BLaER1 treated with 17β-estradiol and CSF1 and Interleukin-3, amounts not matched to agents 10 nM and 100 nM (cell line): Measurements from ENCODE around the gene PIAS4.

Experiments used
- H3K27ac ChIP-seq, 11 experiments: shearing (Covaris generic); formaldehyde crosslinking; 2 replicates each; pipeline ENCODE4 v1.8.1; 2022
- H3K27me3 ChIP-seq, 11 experiments: shearing (Covaris generic); formaldehyde crosslinking; 2 replicates each; pipeline ENCODE4 v1.8.1; 2022
- H3K36me3 ChIP-seq, 11 experiments: shearing (Covaris generic); formaldehyde crosslinking; 2 replicates each; pipeline ENCODE4 v1.8.1; 2022
- H3K4me1 ChIP-seq, 10 experiments: shearing (Covaris generic); formaldehyde crosslinking; 2 replicates each; pipeline ENCODE4 v1.8.1; 2022
- H3K4me2 ChIP-seq, 11 experiments: shearing (Covaris generic); formaldehyde crosslinking; 2 replicates each; pipeline ENCODE4 v1.8.1; 2022
- H3K4me3 ChIP-seq, 10 experiments: shearing (Covaris generic); formaldehyde crosslinking; 2 replicates each; pipeline ENCODE4 v1.8.1; 2022
- H3K9ac ChIP-seq, 11 experiments: shearing (Covaris generic); formaldehyde crosslinking; 2 replicates each; pipeline ENCODE4 v1.8.1; 2022
- H3K9me3 ChIP-seq, 11 experiments: shearing (Covaris generic); formaldehyde crosslinking; replicated peaks in 1 of 11; 2 replicates each; pipeline ENCODE4 v1.8.1; 2022
- H4K20me1 ChIP-seq, 11 experiments: shearing (Covaris generic); formaldehyde crosslinking; 2 replicates each; pipeline ENCODE4 v1.8.1; 2022
- Cebpa-rat ChIP-seq, 11 experiments: shearing (Covaris generic); IDR thresholded peaks; 2 replicates each; pipeline ENCODE4 v1.8.1; 2022

The PIAS4 gene

GRCh38 chr19:4032436-4032835 is 24.9 kb downstream of the PIAS4 start:
- peaks cover 0 to 18% (median 15%) of the 10 kb centered on the region in 11 experiments; a peak in 14 of 22 replicates for H3K9me3 ChIP-seq
- no peak overlapping the region for H3K27ac ChIP-seq
- 0 out of 22 replicates have a peak overlapping the region, but pooled peaks of 2 of the 11 experiments have one; percentile 10 to 13 for H3K9ac ChIP-seq
- H4K20me1 ChIP-seq = peaks cover 0 to 78% (median 43%) of the 10 kb centered on the region in 11 experiments; a peak in 18 of 22 replicates
- no peaks in the 10 kb centered on the region for H3K27me3 ChIP-seq
- no peaks in the 10 kb centered on the region; a peak in 1 of 20 replicates for H3K4me1 ChIP-seq
- H3K4me2 ChIP-seq = no peak overlapping the region
- H3K4me3 ChIP-seq = no peak overlapping the region
- no peak for TF ChIP-seq Cebpa-rat (IDR thresholded peaks at IDR 0.05)
- peaks cover 74 to 97% (median 86%) of the 10 kb centered on the region in 11 experiments for H3K36me3 ChIP-seq

- no peak for TF ChIP-seq Cebpa-rat (IDR thresholded peaks at IDR 0.05)
- Histone ChIP-seq H3K4me1 (no peaks in the 10 kb centered on the region; a peak in 1 of 20 replicates), H4K20me1 (peaks cover 0 to 80% (median 49%) of the 10 kb centered on the region in 11 experiments; a peak in 17 of 22 replicates), H3K9ac (no peak overlapping the region), H3K27me3 (no peaks in the 10 kb centered on the region), H3K36me3 (peaks cover 80 to 97% (median 90%) of the 10 kb centered on the region in 11 experiments), H3K4me2 (no peak overlapping the region), H3K4me3 (no peak overlapping the region), H3K27ac (no peak overlapping the region), H3K9me3 (peaks cover 0 to 18% (median 15%) of the 10 kb centered on the region in 11 experiments; a peak in 14 of 22 replicates)
Observed at GRCh38 chr19:4033028-4033956, 25.8 kb downstream of the PIAS4 start.

GRCh38 chr19:4034048-4035017 is 26.8 kb downstream of the PIAS4 start:
- no peak for TF ChIP-seq Cebpa-rat (IDR thresholded peaks at IDR 0.05)
- Histone ChIP-seq H3K27me3 (no peaks in the 10 kb centered on the region), H3K4me3 (no peak overlapping the region), H3K36me3 (peaks cover 77 to 97% (median 86%) of the 10 kb centered on the region in 11 experiments), H3K4me1 (no peaks in the 10 kb centered on the region; a peak in 1 of 20 replicates), H3K9me3 (peaks cover 0 to 18% (median 15%) of the 10 kb centered on the region in 11 experiments; a peak in 14 of 22 replicates), H3K27ac (peak overlapping the region in 2 of 11 experiments; percentile 5 to 23; a peak in 1 of 22 replicates), H4K20me1 (peaks cover 9 to 84% (median 58%) of the 10 kb centered on the region in 11 experiments; a peak in 21 of 22 replicates), H3K9ac (peak overlapping the region in 2 of 11 experiments; percentile 1 to 43; a peak in 3 of 22 replicates), H3K4me2 (no peak overlapping the region)

- peaks cover 74 to 89% (median 82%) of the 10 kb centered on the region in 11 experiments for H3K36me3 ChIP-seq
- H3K4me1 ChIP-seq = no peaks in the 10 kb centered on the region; a peak in 1 of 20 replicates
- peak overlapping the region in 2 of 11 experiments; percentile 1 to 43; a peak in 2 of 22 replicates for H3K9ac ChIP-seq
Observed at GRCh38 chr19:4035018-4035566, 27.6 kb downstream of the PIAS4 start.

GRCh38 chr19:4035582-4035981 is 28.0 kb downstream of the PIAS4 start:
- Histone ChIP-seq H3K4me1 (no peaks in the 10 kb centered on the region; a peak in 1 of 20 replicates), H3K9ac (no peak overlapping the region), H3K27me3 (no peaks in the 10 kb centered on the region), H4K20me1 (peaks cover 20 to 92% (median 68%) of the 10 kb centered on the region in 11 experiments), H3K4me2 (no peak overlapping the region), H3K36me3 (peaks cover 74 to 87% (median 80%) of the 10 kb centered on the region in 11 experiments), H3K4me3 (no peak overlapping the region), H3K27ac (no peak overlapping the region), H3K9me3 (peaks cover 0 to 18% (median 15%) of the 10 kb centered on the region in 11 experiments; a peak in 14 of 22 replicates)
- no peak for TF ChIP-seq Cebpa-rat (IDR thresholded peaks at IDR 0.05)

More at GRCh38 chr19:4035018-4035566, 27.6 kb downstream of the PIAS4 start:
- Histone ChIP-seq H3K4me3 (no peak overlapping the region), H3K27me3 (no peaks in the 10 kb centered on the region), H3K9me3 (peaks cover 0 to 18% (median 15%) of the 10 kb centered on the region in 11 experiments; a peak in 14 of 22 replicates), H3K4me2 (no peak overlapping the region), H4K20me1 (peaks cover 17 to 89% (median 63%) of the 10 kb centered on the region in 11 experiments), H3K27ac (peak overlapping the region in 1 of 11 experiments; percentile 5; a peak in 1 of 22 replicates)
- TF ChIP-seq Cebpa-rat (IDR thresholded peaks at IDR 0.05) = no peak

GRCh38 chr19:4036576-4037300 is 29.2 kb downstream of the PIAS4 start:
- TF ChIP-seq Cebpa-rat (IDR thresholded peaks at IDR 0.05) = no peak
- H3K9me3 ChIP-seq = peaks cover 0 to 18% (median 15%) of the 10 kb centered on the region in 11 experiments; a peak in 14 of 22 replicates
- no peak overlapping the region for H3K9ac ChIP-seq
- no peak overlapping the region for H3K4me2 ChIP-seq
- peaks cover 70 to 84% (median 74%) of the 10 kb centered on the region in 11 experiments for H3K36me3 ChIP-seq
- no peak overlapping the region for H3K27ac ChIP-seq
- no peaks in the 10 kb centered on the region; a peak in 1 of 20 replicates for H3K4me1 ChIP-seq
- H4K20me1 ChIP-seq = peaks cover 29 to 92% (median 76%) of the 10 kb centered on the region in 11 experiments
- no peaks in the 10 kb centered on the region for H3K27me3 ChIP-seq
- no peak overlapping the region for H3K4me3 ChIP-seq

- H4K20me1 ChIP-seq = peaks cover 36 to 92% (median 77%) of the 10 kb centered on the region in 11 experiments
- H3K9ac ChIP-seq = no peak overlapping the region
- peaks cover 0 to 18% (median 15%) of the 10 kb centered on the region in 11 experiments; a peak in 14 of 22 replicates for H3K9me3 ChIP-seq
- TF ChIP-seq Cebpa-rat (IDR thresholded peaks at IDR 0.05) = no peak
- H3K36me3 ChIP-seq = peaks cover 70 to 84% (median 75%) of the 10 kb centered on the region in 11 experiments
- no peak overlapping the region for H3K27ac ChIP-seq
- no peak overlapping the region for H3K4me2 ChIP-seq
- H3K4me3 ChIP-seq = no peak overlapping the region
- H3K4me1 ChIP-seq = no peaks in the 10 kb centered on the region; a peak in 1 of 20 replicates
- no peaks in the 10 kb centered on the region for H3K27me3 ChIP-seq
Observed at GRCh38 chr19:4037301-4037949, 29.9 kb downstream of the PIAS4 start.
